ENCODE data around the gene CAPN15. TPM values are rescaled to one million over a fixed set of nuclear protein-coding genes. Genes with fewer than 3 reads are reported as not detected.

The CAPN15 gene
- total RNA-seq, 1 donor from 2014 or later, result 31.9 TPM

DNA sequence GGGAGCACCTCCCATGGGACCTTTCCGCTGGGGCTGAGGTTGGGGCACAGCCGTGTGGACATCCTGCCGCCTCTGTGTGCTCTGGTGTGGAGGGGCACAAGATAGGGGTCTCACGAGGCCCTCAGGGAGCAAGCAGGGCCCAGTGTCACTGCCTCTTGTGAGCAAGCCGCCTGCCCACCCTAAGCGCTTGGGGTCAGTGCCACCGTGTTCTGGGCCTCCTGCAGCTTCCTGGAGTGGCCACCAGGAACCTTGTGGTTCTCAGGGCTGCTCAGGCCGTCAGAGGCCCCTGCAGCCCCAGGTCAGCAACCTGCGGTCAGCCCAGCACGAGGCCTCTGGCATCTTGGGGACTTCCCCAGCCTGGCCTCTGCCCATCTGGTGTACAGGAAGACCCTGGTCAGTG, 13.6 kb upstream of the CAPN15 start:
- TF ChIP-seq, protein P1, sequence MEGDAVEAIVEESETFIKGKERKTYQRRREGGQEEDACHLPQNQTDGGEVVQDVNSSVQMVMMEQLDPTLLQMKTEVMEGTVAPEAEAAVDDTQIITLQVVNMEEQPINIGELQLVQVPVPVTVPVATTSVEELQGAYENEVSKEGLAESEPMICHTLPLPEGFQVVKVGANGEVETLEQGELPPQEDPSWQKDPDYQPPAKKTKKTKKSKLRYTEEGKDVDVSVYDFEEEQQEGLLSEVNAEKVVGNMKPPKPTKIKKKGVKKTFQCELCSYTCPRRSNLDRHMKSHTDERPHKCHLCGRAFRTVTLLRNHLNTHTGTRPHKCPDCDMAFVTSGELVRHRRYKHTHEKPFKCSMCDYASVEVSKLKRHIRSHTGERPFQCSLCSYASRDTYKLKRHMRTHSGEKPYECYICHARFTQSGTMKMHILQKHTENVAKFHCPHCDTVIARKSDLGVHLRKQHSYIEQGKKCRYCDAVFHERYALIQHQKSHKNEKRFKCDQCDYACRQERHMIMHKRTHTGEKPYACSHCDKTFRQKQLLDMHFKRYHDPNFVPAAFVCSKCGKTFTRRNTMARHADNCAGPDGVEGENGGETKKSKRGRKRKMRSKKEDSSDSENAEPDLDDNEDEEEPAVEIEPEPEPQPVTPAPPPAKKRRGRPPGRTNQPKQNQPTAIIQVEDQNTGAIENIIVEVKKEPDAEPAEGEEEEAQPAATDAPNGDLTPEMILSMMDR (IDR thresholded peaks at IDR 0.05; ENCODE audit: insufficient read depth, low read length, severe bottlenecking), result no peak
- H3K27me3 ChIP-seq (ENCODE audit: control insufficient read depth, insufficient read depth, low read length), result no peaks in the 10 kb centered on the region
- FAIRE-seq, result no peak
- no peak overlapping the region for H3K4me3 ChIP-seq (ENCODE audit: low read depth, low read length)
- no peak for DNase-seq (ENCODE audit: low read depth)
- peaks cover 9% of the 10 kb centered on the region for H3K36me3 ChIP-seq (ENCODE audit: control insufficient read depth, insufficient read depth, low read length)

DNA sequence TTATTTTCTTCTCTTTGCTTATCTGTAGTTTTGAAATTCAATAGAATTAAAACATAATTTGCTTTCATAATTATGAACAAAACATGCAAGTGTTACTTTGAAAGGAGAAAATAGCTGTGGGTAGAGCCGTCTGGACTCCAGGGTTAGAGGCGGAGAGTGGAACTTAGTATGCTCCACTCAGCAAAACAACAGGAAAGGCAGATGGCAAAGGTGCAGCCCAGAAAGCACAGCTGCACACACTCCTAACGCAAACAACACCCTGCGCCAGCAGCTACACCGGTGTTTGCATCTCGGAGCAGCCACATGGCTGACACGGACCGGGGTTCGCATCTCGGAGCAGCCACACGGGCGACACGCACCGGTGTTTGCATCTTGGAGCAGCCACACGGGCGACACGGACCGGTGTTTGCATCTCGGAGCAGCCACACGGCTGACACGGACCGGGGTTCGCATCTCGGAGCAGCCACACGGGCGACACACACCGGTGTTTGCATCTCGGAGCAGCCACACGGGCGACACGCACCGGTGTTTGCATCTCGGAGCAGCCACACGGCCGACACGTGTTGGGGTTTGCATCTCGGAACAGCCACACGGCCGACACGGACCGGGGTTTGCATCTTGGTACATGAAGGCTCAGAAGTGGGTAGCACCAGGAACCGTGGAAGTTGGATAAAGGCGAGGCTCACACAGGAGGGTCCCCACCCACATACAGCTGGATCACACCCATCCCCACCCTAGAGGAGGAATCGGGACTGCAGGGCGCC, 12.2 kb upstream of the CAPN15 start:
- DNase-seq (ENCODE audit: low read depth), result no peak
- no peaks in the 10 kb centered on the region for H3K27me3 ChIP-seq (ENCODE audit: control insufficient read depth, insufficient read depth, low read length)
- H3K36me3 ChIP-seq (ENCODE audit: control insufficient read depth, insufficient read depth, low read length), result peaks cover 11% of the 10 kb centered on the region
- TF ChIP-seq, protein P1 (IDR thresholded peaks at IDR 0.05; ENCODE audit: insufficient read depth, low read length, severe bottlenecking), result no peak
- H3K4me3 ChIP-seq (ENCODE audit: low read depth, low read length), result no peak overlapping the region
- peak; percentile 83 for FAIRE-seq

DNA sequence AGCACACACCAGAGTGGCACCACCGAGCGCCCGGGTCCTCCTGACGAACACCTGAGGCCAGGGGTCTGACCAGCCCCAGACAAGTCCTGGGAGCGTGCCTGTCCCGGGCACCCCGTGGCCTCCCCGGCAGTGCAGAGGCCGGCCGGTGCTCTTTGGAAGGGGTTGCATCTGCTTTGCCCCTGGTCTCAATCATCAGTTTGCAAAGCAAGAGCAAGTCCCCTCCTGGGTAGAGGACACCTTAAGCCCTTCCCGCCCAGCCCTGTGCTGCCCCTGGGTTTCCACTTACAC, 11.6 kb upstream of the CAPN15 start:
- Histone ChIP-seq H3K36me3 (ENCODE audit: control insufficient read depth, insufficient read depth, low read length) (peaks cover 14% of the 10 kb centered on the region), H3K27me3 (ENCODE audit: control insufficient read depth, insufficient read depth, low read length) (no peaks in the 10 kb centered on the region), H3K4me3 (ENCODE audit: low read depth, low read length) (no peak overlapping the region)
- FAIRE-seq, result no peak
- DNase-seq (ENCODE audit: low read depth), result no peak
- TF ChIP-seq, protein P1 (IDR thresholded peaks at IDR 0.05; ENCODE audit: insufficient read depth, low read length, severe bottlenecking), result no peak

DNA sequence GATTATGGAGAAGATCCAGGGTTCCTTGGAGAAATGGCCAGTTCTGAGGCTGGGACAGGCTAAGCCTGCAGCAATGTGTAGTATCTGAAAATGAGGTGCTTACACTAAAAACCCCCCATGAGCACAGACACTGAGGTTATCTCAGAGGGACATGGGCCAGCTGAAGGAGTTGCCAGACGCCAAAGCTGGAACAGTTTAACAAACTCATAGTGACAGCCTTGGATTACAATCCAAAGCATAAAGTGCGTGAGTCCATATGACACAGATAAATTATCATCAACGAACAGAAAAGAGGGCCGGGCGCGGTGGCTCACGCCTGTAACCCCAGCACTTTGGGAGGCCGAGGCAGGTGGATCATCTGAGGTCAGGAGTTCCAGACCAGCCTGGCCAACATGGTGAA, 11.2 kb upstream of the CAPN15 start:
- no peak overlapping the region for H3K4me3 ChIP-seq (ENCODE audit: low read depth, low read length)
- DNase-seq (ENCODE audit: low read depth) (no peak), FAIRE-seq (no peak)
- H3K27me3 ChIP-seq (ENCODE audit: control insufficient read depth, insufficient read depth, low read length), result no peaks in the 10 kb centered on the region
- peaks cover 14% of the 10 kb centered on the region for H3K36me3 ChIP-seq (ENCODE audit: control insufficient read depth, insufficient read depth, low read length)
- TF ChIP-seq, protein P1 (IDR thresholded peaks at IDR 0.05; ENCODE audit: insufficient read depth, low read length, severe bottlenecking), result no peak

DNA sequence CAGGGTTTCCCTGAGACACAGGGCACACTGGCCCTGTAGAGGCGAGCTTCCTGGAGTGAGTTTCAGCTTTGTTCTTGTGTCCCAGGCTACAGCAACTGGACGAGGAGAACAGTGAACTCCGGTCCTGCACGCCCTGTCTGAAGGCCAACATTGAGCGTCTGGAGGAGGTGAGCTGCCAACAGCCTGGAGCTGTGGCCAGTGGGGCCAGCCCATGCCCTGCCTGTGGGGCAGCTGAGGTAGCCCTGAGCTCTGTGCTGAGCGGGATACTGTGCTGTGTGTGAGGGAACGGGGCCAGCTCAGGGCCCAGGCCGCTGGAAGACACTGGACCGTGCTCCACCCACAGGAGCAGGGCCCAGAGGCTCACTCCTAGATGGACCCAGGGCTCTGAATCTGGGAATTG, 8.7 kb upstream of the CAPN15 start:
- peaks cover 14% of the 10 kb centered on the region for H3K36me3 ChIP-seq (ENCODE audit: control insufficient read depth, insufficient read depth, low read length)
- H3K4me3 ChIP-seq (ENCODE audit: low read depth, low read length), result no peak overlapping the region
- TF ChIP-seq, protein P1 (IDR thresholded peaks at IDR 0.05; ENCODE audit: insufficient read depth, low read length, severe bottlenecking), result no peak
- H3K27me3 ChIP-seq (ENCODE audit: control insufficient read depth, insufficient read depth, low read length), result no peaks in the 10 kb centered on the region
- FAIRE-seq, result no peak
- DNase-seq (ENCODE audit: low read depth), result no peak

DNA sequence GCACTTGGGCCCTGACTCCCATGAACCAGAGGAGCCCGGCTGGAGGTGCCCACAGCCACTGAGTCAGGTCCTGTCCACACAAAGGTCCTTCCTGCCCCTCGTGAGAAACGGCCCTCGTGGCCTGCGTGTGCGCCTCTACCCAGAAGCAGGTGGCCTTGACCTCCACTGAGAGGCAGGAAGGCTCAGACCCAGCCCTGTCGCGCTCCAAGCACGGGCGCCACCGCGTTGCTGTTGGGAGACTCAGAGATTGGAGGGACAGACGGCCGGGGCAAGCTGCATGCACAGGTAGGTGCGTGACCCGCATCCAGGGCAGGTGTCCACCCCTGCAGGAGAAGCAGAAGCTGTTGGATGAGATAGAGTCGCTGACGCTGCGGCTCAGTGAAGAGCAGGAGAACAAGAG, 8.1 kb upstream of the CAPN15 start:
- DNase-seq (ENCODE audit: low read depth), result no peak
- TF ChIP-seq, protein P1 (IDR thresholded peaks at IDR 0.05; ENCODE audit: insufficient read depth, low read length, severe bottlenecking), result no peak
- H3K27me3 ChIP-seq (ENCODE audit: control insufficient read depth, insufficient read depth, low read length), result no peaks in the 10 kb centered on the region
- peaks cover 14% of the 10 kb centered on the region for H3K36me3 ChIP-seq (ENCODE audit: control insufficient read depth, insufficient read depth, low read length)
- no peak for FAIRE-seq
- no peak overlapping the region for H3K4me3 ChIP-seq (ENCODE audit: low read depth, low read length)

Measured in bronchial epithelial cell (primary cell).